ENCODE results near the gene PKHD1. TPM values are rescaled to one million over a fixed set of nuclear protein-coding genes. Genes with fewer than 3 reads are reported as not detected.

PKHD1 gene
- total RNA-seq, 2 donors from 2014 or later, result 0.20 TPM

DNA sequence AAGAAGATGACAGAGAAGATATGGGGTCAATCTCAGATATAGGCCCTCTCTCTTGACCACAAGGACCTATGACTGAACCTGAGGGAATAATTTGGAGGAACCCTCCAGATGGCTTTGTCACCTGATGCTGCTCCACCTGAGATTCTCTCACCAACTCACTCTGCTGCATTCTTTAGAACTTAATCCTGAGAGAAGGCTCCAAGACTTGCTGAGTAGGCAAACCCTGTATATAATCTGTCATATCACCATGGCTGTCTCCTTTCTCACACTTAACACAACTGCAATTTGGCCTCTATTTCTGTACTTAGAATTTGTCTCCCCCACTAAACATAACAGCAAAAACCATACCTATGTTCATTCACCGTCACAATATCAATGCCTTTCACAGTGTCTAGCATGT is 172.3 kb downstream of the PKHD1 start:
- TF ChIP-seq, protein P1, sequence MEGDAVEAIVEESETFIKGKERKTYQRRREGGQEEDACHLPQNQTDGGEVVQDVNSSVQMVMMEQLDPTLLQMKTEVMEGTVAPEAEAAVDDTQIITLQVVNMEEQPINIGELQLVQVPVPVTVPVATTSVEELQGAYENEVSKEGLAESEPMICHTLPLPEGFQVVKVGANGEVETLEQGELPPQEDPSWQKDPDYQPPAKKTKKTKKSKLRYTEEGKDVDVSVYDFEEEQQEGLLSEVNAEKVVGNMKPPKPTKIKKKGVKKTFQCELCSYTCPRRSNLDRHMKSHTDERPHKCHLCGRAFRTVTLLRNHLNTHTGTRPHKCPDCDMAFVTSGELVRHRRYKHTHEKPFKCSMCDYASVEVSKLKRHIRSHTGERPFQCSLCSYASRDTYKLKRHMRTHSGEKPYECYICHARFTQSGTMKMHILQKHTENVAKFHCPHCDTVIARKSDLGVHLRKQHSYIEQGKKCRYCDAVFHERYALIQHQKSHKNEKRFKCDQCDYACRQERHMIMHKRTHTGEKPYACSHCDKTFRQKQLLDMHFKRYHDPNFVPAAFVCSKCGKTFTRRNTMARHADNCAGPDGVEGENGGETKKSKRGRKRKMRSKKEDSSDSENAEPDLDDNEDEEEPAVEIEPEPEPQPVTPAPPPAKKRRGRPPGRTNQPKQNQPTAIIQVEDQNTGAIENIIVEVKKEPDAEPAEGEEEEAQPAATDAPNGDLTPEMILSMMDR (conservative IDR thresholded peaks at IDR 0.05), result no peak
- 100% methylated on average over 1 of the region's 1 CpG for WGBS, 2 experiments (ENCODE audit: insufficient coverage in 1 of 2, insufficient read length in 1 of 2)
- no peak overlapping the region for H3K27ac ChIP-seq (ENCODE audit: low read depth, low read length)
- H3K27me3 ChIP-seq (ENCODE audit: control insufficient read depth, insufficient read depth, low read length, poor library complexity, severe bottlenecking), result no peaks in the 10 kb centered on the region
- H3K4me1 ChIP-seq (ENCODE audit: control insufficient read depth, insufficient read depth, low read length), result no peaks in the 10 kb centered on the region
- H3K36me3 ChIP-seq (ENCODE audit: control insufficient read depth, insufficient read depth, low read length), result no peaks in the 10 kb centered on the region
- no peak for DNase-seq
- Mint-ChIP-seq H3K9me3 (peaks cover 17% of the 10 kb centered on the region), H3K36me3 (ENCODE audit: low read depth) (no peaks in the 10 kb centered on the region), H3K4me1 (peaks cover 5% of the 10 kb centered on the region), H3K27me3 (ENCODE audit: insufficient read depth) (peaks cover 2% of the 10 kb centered on the region), H3K27ac (no peak overlapping the region), H3K4me3 (no peak overlapping the region)
- H3K9me3 ChIP-seq (ENCODE audit: control insufficient read depth, low read length), result peaks cover 8% of the 10 kb centered on the region
- H3K4me3 ChIP-seq (ENCODE audit: low read length), result no peak overlapping the region
- H3K9ac ChIP-seq (ENCODE audit: extremely low read depth, low read length, poor library complexity, severe bottlenecking), result no peak overlapping the region

DNA sequence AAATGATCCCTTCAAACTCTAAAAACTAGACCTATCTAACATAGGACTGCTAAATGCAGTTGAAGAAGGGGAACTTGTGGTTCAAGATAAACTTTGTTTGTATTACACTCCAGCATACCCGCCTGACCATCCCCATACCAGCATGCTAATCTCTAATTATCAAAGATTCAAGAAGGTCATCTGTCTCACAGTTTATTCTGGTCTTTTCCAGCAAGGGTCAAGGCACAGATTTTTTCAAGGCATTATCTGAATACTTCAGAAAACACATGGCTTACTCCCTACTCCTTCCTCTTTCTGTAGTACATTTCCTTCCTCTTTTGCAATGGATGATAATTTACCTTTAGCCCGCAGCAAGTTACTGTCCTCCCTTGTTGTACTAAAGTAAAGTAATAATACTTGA is 174.1 kb downstream of the PKHD1 start:
- no peak overlapping the region for H3K4me3 ChIP-seq (ENCODE audit: low read length)
- Mint-ChIP-seq H3K36me3 (ENCODE audit: low read depth) (no peaks in the 10 kb centered on the region), H3K4me1 (peaks cover 9% of the 10 kb centered on the region), H3K27ac (no peak overlapping the region), H3K9me3 (peaks cover 2% of the 10 kb centered on the region), H3K27me3 (ENCODE audit: insufficient read depth) (no peaks in the 10 kb centered on the region), H3K4me3 (no peak overlapping the region)
- peaks cover under 1% of the 10 kb centered on the region for H3K9me3 ChIP-seq (ENCODE audit: control insufficient read depth, low read length)
- H3K4me1 ChIP-seq (ENCODE audit: control insufficient read depth, insufficient read depth, low read length), result no peaks in the 10 kb centered on the region
- WGBS, 2 experiments (ENCODE audit: insufficient coverage in 1 of 2, insufficient read length in 1 of 2), result 88% methylated on average over 2 of the region's 2 CpGs; no CpG with 5 or more reads in 1 of the 2 experiments
- H3K27ac ChIP-seq (ENCODE audit: low read depth, low read length), result no peak overlapping the region
- no peak for DNase-seq
- H3K27me3 ChIP-seq (ENCODE audit: control insufficient read depth, insufficient read depth, low read length, poor library complexity, severe bottlenecking), result no peaks in the 10 kb centered on the region
- no peaks in the 10 kb centered on the region for H3K36me3 ChIP-seq (ENCODE audit: control insufficient read depth, insufficient read depth, low read length)
- TF ChIP-seq, protein P1 (conservative IDR thresholded peaks at IDR 0.05), result no peak
- no peak overlapping the region for H3K9ac ChIP-seq (ENCODE audit: extremely low read depth, low read length, poor library complexity, severe bottlenecking)

DNA sequence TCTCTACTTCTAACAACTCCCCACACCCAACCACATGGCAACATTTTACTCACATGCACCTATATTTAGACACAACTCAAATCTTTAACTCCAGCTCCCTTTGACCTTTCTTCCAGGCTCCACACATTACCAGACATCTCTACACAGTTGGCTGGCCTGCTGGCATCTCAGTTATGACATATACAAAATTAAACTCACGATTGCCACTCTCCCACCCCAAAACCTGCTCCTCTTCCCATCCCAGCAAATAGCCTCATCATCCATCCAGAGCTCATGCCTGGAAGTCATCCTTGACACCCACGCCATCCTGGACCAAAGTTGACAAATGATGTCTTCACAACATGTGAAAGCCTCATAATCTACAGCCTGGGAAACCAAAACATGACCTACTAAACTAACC is 176.6 kb downstream of the PKHD1 start:
- Histone ChIP-seq H3K27me3 (ENCODE audit: control insufficient read depth, insufficient read depth, low read length, poor library complexity, severe bottlenecking) (no peaks in the 10 kb centered on the region), H3K27ac (ENCODE audit: low read depth, low read length) (no peak overlapping the region), H3K4me1 (ENCODE audit: control insufficient read depth, insufficient read depth, low read length) (no peaks in the 10 kb centered on the region), H3K4me3 (ENCODE audit: low read length) (no peak overlapping the region), H3K9ac (ENCODE audit: extremely low read depth, low read length, poor library complexity, severe bottlenecking) (no peak overlapping the region), H3K9me3 (ENCODE audit: control insufficient read depth, low read length) (no peaks in the 10 kb centered on the region), H3K36me3 (ENCODE audit: control insufficient read depth, insufficient read depth, low read length) (no peaks in the 10 kb centered on the region)
- H3K4me1 Mint-ChIP-seq, result peaks cover 9% of the 10 kb centered on the region
- DNase-seq, result no peak
- no peak overlapping the region for H3K4me3 Mint-ChIP-seq
- H3K27me3 Mint-ChIP-seq (ENCODE audit: insufficient read depth), result no peaks in the 10 kb centered on the region
- no peaks in the 10 kb centered on the region for H3K36me3 Mint-ChIP-seq (ENCODE audit: low read depth)
- TF ChIP-seq, protein P1 (conservative IDR thresholded peaks at IDR 0.05), result no peak
- 80 to 86% methylated on average over 1 to 2 of the region's 2 CpGs for WGBS, 2 experiments (ENCODE audit: insufficient coverage in 1 of 2, insufficient read length in 1 of 2)
- H3K27ac Mint-ChIP-seq, result no peak overlapping the region
- H3K9me3 Mint-ChIP-seq, result no peaks in the 10 kb centered on the region
